ENCODE results near the gene PTCSC3.

PTCSC3 gene

GRCh38 chr14:36161776-36162175 lies 14.7 kb downstream of the PTCSC3 start:
- TF ChIP-seq CTCF (conservative IDR thresholded peaks at IDR 0.05): no peak

GRCh38 chr14:36151335-36151734 lies 25.2 kb downstream of the PTCSC3 start:
- TF ChIP-seq CTCF (conservative IDR thresholded peaks at IDR 0.05): no peak
- H3K27ac ChIP-seq: no peak overlapping the region

More at GRCh38 chr14:36161776-36162175, 14.7 kb downstream of the PTCSC3 start:
- no peak overlapping the region for H3K27ac ChIP-seq

- no peak overlapping the region for H3K27ac ChIP-seq
- no peak for TF ChIP-seq CTCF (conservative IDR thresholded peaks at IDR 0.05)
Measured at GRCh38 chr14:36134038-36134437, 42.5 kb downstream of the PTCSC3 start.

- H3K27ac ChIP-seq: no peak overlapping the region
- TF ChIP-seq CTCF (conservative IDR thresholded peaks at IDR 0.05): no peak
Measured at GRCh38 chr14:36132826-36133225, 43.7 kb downstream of the PTCSC3 start.

DNA sequence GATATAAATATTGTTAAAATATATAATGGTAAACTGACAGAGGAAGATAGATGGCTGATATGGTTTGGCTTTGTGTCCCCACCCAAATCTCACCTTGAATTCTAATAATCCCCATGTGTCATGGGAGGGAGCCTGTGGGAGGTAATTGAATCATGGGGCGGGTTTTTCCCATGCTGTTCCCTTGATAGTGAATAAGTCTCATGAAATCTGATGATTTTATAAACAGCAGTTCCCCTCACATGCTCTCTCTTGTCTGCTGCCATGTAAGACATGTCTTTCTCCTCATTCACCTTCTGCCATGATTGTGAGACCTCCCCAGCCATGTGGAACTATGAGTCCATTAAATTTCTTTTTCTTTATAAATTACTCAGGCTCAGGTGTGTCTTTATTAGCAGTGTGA lies 46.3 kb downstream of the PTCSC3 start:
- no peak for TF ChIP-seq CTCF (conservative IDR thresholded peaks at IDR 0.05)
- no peak overlapping the region for H3K27ac ChIP-seq

DNA sequence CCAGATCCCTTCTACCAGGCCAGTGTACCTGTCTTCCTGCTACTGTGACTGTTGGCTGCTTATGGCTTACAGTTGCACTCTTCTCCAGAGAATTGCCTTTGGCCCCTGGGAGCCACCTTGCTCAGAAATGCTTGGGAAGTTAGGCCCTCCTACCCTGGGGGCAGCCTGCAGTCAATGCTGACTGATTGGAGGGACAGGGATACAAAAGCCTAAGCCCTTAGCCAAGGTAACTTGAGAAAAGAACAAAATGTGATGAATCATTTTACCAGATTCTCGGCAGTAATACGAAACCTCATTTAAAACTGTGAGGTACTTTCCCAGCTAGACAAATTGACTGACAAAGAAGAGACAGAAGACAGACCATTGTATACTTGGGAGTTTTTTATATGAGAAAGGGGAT lies 47.3 kb downstream of the PTCSC3 start:
- no peak for TF ChIP-seq CTCF (conservative IDR thresholded peaks at IDR 0.05)
- no peak overlapping the region for H3K27ac ChIP-seq

GRCh38 chr14:36113341-36113740 lies 63.2 kb downstream of the PTCSC3 start:
- no peak overlapping the region for H3K27ac ChIP-seq
- TF ChIP-seq CTCF (conservative IDR thresholded peaks at IDR 0.05): no peak

Measured in VCaP (cell line).